Left lung (tissue), 14 donors: Measurements from ENCODE around the gene FMO3. TPM values are rescaled to one million over a fixed set of nuclear protein-coding genes. Genes with fewer than 3 reads are reported as not detected.

Experiments used
- ATAC-seq: fragments of 200-7000 bp; cut with Tn5 transposase; one replicate; pipeline ENCODE4 v1.9.1; 2020; ENCODE audit warnings: moderate library complexity
- DNase-seq, 4 donors: peaks; one replicate each; pipeline ENCODE4 v3.0.0-alpha.2; 2013 to 2020
- H3K27ac ChIP-seq, 2 donors: fragments of 200-600 bp; sonication (generic) in 1 of 2; one replicate each; pipeline versions ENCODE4 v1.5.0 to v1.8.0; 2020 to 2021
- H3K27me3 ChIP-seq, 2 donors: fragments of 200-600 bp; sonication (generic) in 1 of 2; one replicate each; pipeline versions ENCODE4 v1.5.0 to v1.8.0; 2020 to 2021
- H3K36me3 ChIP-seq, 2 donors: fragments of 200-600 bp; sonication (generic) in 1 of 2; one replicate each; pipeline versions ENCODE4 v1.5.0 to v1.8.0; 2020 to 2021
- H3K4me1 ChIP-seq, 2 donors: fragments of 200-600 bp; one replicate each; pipeline ENCODE4 v1.8.0; 2021
- H3K4me3 ChIP-seq, 2 donors: fragments of 200-600 bp; sonication (generic) in 1 of 2; one replicate each; pipeline versions ENCODE4 v1.5.0 to v1.8.0; 2020 to 2021; ENCODE audit warnings: mild to moderate bottlenecking in 1 of 2
- H3K9me3 ChIP-seq, 2 donors: fragments of 200-600 bp; sonication (generic) in 1 of 2; one replicate each; pipeline versions ENCODE4 v1.5.0 to v1.8.0; 2020 to 2021
- intact Hi-C, 2 donors: fragments of 100-400 bp; cut with DNase I; formaldehyde crosslinking; loops; one replicate each; pipeline versions ENCODE4 v1.11.2 to v1.14.2; 2022
- long read RNA-seq, 12 donors: library from polyadenylated mRNA in 2 of 12; unstranded in 2 of 12; transcript quantifications; one replicate each; pipeline ENCODE4 v2.0.0 and lab custom pipeline, GENCODE V29; 2019 to 2026
- polyA plus RNA-seq, 6 donors: library from polyadenylated mRNA; unstranded; fragments of 120-200 nt; gene quantifications; one replicate each; pipeline ENCODE4 v1.2.1, GENCODE V29; 2013; ENCODE audit not compliant: insufficient read length in 6 of 6
- total RNA-seq, 2 donors: library from RNA; stranded (reverse); fragmentation: NEBNext Ultra II Directional; extraction: Animal tissue kit (Norgen Biotek cat#: 25700); gene quantifications; one replicate each; pipeline ENCODE4 v1.2.1, GENCODE V29; 2021
- TF ChIP-seq, protein P1 (sequence below), 2 donors: fragments of 200-600 bp; sonication (generic) in 1 of 2; IDR thresholded peaks; one replicate each; pipeline versions ENCODE4 v1.5.0 to v1.8.0; 2021; ENCODE audit warnings: antibody characterized with exemption in 2 of 2
- donor health status: DM: no; HTN: yes; CAD: no.
- donor health status: DM: no; HTN: no; CAD: no.

The FMO3 gene
- total RNA-seq (1 to 10 TPM; 2.4 to 5.4 TPM), polyA plus RNA-seq (1 to 10 TPM in 5 of 6 donors, under 1 TPM in 1; 0.97 to 2.0 (median 1.6) TPM)
- long read RNA-seq, donor 1 = 0 reads
- long read RNA-seq, donor 2 = 0 reads
- long read RNA-seq, donor 3 = 0 reads
- long read RNA-seq, donor 4 = 0 reads
- long read RNA-seq, donor 5 = 0 reads
- long read RNA-seq, donor 6 = 0 reads
- long read RNA-seq, donor 7 = 0 reads
- long read RNA-seq, donor 8 = 0 reads
- long read RNA-seq, donor 9 = 0 reads
- long read RNA-seq, donor 10, partial matches to known transcripts = 1 of 1 reads
- long read RNA-seq, donor 10, other reads (novel, unspliced or antisense) = 0 of 1 reads
- long read RNA-seq, donor 11 = 0 reads
- long read RNA-seq, donor 12 = 0 reads

DNA sequence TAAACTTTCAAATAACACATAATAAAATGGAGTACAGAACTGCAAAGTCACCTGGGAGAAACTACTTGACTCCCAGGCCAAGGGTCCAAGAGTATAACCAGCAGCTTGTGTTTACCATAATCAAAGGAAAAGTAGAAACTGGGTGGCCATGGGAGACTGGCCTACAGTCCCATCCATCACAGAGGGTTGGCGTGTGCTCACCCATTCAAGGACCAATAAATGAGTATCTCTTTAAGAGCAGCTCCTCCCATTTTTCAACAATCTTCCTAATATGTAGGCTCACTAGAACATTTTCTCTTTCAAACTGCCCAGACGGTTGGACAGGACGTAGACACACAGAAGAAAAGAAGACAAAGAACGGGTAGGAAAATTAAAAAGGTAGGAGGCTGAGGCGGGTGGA, at the start of gene FMO3:
TSS of gene FMO3 (plus strand) at position 302 of the 400 bp plus-strand sequence. CDS start 1,754 bp downstream, outside the sequence.
- intact Hi-C loops = no loop called here
- ATAC-seq (no peak), DNase-seq (no peak)
- H3K27ac ChIP-seq = no peak within 1 kb of the TSS
- TF ChIP-seq, protein P1, sequence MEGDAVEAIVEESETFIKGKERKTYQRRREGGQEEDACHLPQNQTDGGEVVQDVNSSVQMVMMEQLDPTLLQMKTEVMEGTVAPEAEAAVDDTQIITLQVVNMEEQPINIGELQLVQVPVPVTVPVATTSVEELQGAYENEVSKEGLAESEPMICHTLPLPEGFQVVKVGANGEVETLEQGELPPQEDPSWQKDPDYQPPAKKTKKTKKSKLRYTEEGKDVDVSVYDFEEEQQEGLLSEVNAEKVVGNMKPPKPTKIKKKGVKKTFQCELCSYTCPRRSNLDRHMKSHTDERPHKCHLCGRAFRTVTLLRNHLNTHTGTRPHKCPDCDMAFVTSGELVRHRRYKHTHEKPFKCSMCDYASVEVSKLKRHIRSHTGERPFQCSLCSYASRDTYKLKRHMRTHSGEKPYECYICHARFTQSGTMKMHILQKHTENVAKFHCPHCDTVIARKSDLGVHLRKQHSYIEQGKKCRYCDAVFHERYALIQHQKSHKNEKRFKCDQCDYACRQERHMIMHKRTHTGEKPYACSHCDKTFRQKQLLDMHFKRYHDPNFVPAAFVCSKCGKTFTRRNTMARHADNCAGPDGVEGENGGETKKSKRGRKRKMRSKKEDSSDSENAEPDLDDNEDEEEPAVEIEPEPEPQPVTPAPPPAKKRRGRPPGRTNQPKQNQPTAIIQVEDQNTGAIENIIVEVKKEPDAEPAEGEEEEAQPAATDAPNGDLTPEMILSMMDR (IDR thresholded peaks at IDR 0.05) = no peak
- H3K4me1 ChIP-seq = no peaks in the 10 kb centered on the region
- H3K4me3 ChIP-seq = no peak within 1 kb of the TSS
- no peaks in the 10 kb centered on the region for H3K36me3 ChIP-seq
- no peaks in the 10 kb centered on the region for H3K27me3 ChIP-seq
- no peaks in the 10 kb centered on the region for H3K9me3 ChIP-seq

DNA sequence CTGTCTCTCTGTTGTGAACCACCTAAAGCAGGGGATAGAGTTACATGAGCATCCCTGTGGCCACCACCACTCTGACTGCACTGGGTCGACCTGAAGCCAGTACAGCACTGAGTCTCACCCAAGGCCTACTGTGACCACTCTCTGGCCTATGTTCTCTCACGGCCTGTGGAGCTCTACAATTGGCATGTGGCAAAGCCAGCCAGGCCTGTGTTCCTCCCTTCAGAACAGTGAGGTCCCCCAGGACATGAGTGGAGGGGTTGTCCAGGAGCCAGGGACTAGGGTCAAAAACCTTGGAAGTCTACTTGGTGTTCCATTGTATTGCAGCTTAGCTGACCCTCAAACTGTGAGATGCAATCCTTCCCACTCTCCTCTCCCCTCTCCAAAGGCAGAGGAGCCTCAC, 42.7 kb upstream of the FMO3 start:
- intact Hi-C loops = no loop called here
- DNase-seq (no peak), ATAC-seq (no peak)
- H3K4me3 ChIP-seq = no peak overlapping the region
- H3K4me1 ChIP-seq = no peaks in the 10 kb centered on the region
- no peaks in the 10 kb centered on the region for H3K36me3 ChIP-seq
- TF ChIP-seq, protein P1 (IDR thresholded peaks at IDR 0.05) = no peak
- no peak overlapping the region for H3K27ac ChIP-seq
- peaks cover 0 to 43% of the 10 kb centered on the region in 2 donors for H3K9me3 ChIP-seq
- no peaks in the 10 kb centered on the region for H3K27me3 ChIP-seq

DNA sequence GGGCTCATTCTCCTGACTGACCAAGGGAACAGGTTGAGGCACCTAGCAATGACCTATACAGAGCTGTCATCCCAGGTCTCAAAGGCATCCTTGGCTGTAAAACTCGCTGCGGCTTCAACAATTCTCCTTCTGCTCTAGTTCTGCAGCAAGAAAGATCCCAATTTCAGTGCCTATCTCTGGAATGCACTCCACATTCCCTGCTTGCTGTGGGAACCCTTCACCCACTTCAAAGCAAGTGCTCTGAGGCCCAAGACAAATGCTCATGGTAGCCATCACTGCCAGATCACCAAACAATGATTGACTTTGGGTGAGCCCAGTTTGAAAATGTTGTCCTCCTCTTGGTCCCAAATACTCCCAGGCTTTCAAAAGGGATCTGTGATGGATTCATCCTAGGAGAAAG, 37.7 kb upstream of the FMO3 start:
- no peak overlapping the region for H3K27ac ChIP-seq
- TF ChIP-seq, protein P1 (IDR thresholded peaks at IDR 0.05) = no peak
- H3K9me3 ChIP-seq = peaks cover 0 to 19% of the 10 kb centered on the region in 2 donors
- H3K4me3 ChIP-seq = no peak overlapping the region
- DNase-seq (no peak), ATAC-seq (no peak)
- intact Hi-C loops = no loop called here
- no peaks in the 10 kb centered on the region for H3K36me3 ChIP-seq
- H3K4me1 ChIP-seq = no peaks in the 10 kb centered on the region
- H3K27me3 ChIP-seq = no peaks in the 10 kb centered on the region

DNA sequence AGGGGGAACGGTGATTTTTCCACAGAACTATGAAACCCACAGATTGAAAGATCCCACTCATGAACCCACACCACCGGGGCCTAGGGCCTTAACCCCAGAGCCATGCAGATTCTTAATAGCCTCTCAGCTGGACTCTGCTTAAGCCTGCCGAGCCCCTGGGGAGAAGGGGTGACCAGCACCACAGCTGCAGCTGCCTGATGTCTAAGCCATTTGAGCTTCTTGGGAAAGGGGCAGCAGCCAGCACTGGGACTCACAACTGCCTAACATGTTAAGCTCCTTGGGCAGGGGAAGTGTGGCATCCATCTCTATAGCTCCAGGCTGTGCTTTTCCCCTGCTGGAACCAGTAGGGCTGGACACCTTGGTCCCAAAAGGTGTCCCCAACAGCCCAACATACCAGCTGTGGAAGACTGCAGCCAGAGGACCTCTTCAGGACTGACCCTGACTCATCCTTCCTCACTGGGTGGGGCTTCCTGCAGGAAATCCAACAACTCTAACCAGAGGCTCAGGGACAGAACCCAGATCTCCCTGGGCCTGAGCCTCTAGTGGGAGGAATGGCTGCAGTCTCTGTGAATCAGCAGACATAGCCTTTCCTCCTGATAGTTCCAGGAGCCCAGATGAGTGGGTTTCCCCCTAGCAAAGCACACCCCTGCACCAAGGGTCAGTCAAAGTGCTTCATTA, 34.6 kb upstream of the FMO3 start:
- Histone ChIP-seq H3K27me3 (no peaks in the 10 kb centered on the region), H3K27ac (no peak overlapping the region), H3K9me3 (peaks cover 0 to 9% of the 10 kb centered on the region in 2 donors), H3K36me3 (no peaks in the 10 kb centered on the region), H3K4me1 (no peaks in the 10 kb centered on the region), H3K4me3 (no peak overlapping the region)
- no peak for ATAC-seq
- TF ChIP-seq, protein P1 (IDR thresholded peaks at IDR 0.05) = no peak
- no peak for DNase-seq
- intact Hi-C loops = no loop called here

DNA sequence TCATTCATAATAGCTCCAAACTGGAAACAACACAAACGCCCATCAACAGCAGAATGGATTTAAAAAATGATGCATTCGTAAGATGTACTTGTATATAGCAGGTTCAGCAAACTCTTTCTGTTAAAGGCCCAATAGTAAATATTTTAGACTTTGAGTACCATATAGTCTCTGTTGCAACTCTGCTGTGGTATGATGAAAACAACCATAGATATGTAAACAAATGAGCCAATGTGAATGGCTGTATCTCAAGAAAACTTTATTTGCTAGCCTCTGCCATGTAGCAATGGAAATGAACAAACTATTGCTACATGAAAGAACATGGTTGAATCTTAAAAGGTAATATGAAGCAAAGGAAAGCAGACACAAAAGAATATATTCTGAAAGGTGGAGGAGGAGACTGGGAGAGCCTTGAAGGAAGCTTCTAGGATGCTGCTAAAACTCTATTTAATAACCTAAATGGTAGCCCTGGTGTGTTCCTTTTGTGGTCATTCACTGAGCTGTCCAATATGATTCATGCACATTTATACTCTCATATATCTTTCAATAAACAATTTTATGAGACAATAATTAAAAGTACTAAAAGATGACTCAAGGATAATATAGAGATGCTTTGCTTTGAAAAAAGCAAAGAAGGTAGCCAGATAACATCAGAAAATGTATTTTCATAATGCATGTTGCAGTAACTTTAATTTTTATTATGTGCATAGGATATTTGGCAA, 29.1 kb upstream of the FMO3 start:
- H3K27me3 ChIP-seq = no peaks in the 10 kb centered on the region
- H3K4me3 ChIP-seq = no peak overlapping the region
- intact Hi-C loops = no loop called here
- TF ChIP-seq, protein P1 (IDR thresholded peaks at IDR 0.05) = no peak
- no peaks in the 10 kb centered on the region for H3K36me3 ChIP-seq
- H3K4me1 ChIP-seq = no peaks in the 10 kb centered on the region
- DNase-seq (no peak), ATAC-seq (no peak)
- H3K9me3 ChIP-seq = peaks cover 0 to 1% of the 10 kb centered on the region in 2 donors
- H3K27ac ChIP-seq = no peak overlapping the region
